ENCODE measurements around the gene SLC39A2.

SLC39A2 gene

DNA sequence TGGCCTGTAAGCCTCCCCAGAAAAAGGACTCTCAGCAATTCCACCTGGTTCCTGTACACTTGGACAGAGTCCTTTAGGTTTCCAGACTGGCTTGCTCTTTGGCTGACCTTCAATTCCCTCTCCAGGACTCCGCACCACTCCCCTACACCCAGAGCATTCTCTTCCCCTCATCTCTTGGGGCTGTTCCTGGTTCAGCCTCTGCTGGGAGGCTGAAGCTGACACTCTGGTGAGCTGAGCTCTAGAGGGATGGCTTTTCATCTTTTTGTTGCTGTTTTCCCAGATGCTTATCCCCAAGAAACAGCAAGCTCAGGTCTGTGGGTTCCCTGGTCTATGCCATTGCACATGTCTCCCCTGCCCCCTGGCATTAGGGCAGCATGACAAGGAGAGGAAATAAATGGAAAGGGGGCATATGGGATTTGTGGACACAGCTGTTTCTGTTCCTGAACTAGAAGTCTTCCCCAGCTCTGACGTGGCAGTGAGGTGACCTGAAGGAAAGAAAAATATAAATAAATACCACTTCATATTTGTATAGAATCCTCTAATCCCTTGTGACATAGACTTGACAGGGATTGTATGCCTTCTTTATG lies 44.4 kb downstream of the SLC39A2 start:
- in situ Hi-C loops (cut with MboI; ENCODE audit: low sequenced_read_pairs), result no loop called here

- in situ Hi-C loops (cut with MboI; ENCODE audit: low sequenced_read_pairs), result no loop called here
Measured at GRCh38 chr14:21043974-21044618, 45.0 kb downstream of the SLC39A2 start.

GRCh38 chr14:21047378-21047781 lies 48.3 kb downstream of the SLC39A2 start:
- in situ Hi-C loops (cut with MboI; ENCODE audit: low sequenced_read_pairs), result no loop called here

- in situ Hi-C loops (cut with MboI; ENCODE audit: low sequenced_read_pairs), result no loop called here
Measured at GRCh38 chr14:21048638-21049037, 49.5 kb downstream of the SLC39A2 start.

DNA sequence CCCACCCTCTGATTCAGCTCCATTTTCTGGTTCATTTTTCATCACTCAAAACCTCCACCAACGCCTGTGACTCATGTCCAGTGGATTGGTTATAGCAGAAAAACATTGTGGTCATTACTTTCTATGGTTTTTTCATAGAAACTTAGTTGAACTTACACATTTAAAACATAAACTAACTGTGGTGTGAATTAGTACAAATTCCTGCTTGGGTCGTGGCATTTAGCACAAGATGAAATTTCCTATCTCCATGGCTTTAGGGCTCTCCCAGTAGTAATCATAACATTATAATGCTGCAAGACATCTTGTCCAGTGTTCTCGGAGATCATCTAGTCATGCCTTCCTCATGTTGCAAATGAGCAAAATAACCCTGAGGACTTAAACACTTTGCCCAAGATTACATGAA lies 50.2 kb downstream of the SLC39A2 start:
- in situ Hi-C loops (cut with MboI; ENCODE audit: low sequenced_read_pairs), result no loop called here

- in situ Hi-C loops (cut with MboI; ENCODE audit: low sequenced_read_pairs), result no loop called here
Measured at GRCh38 chr14:21050597-21050996, 51.5 kb downstream of the SLC39A2 start.
